ES-I3 (cell line): ENCODE results near the gene GOLIM4.
A peak's percentile ranks its signal among the peaks of the same experiment; 100 is the strongest.

Source experiments
- H3K36me3 ChIP-seq: 2 replicates; pipeline ENCODE4 v1.6.1; 2013; ENCODE audit warnings: mild to moderate bottlenecking, low read length, control low read depth, moderate library complexity; ENCODE audit not compliant: insufficient read depth
- H3K4me1 ChIP-seq: 2 replicates; pipeline ENCODE4 v1.6.1; 2013; ENCODE audit warnings: mild to moderate bottlenecking, control low read depth, low read length; ENCODE audit not compliant: insufficient read depth
- H3K9ac ChIP-seq: 2 replicates; pipeline ENCODE4 v1.6.1; 2013; ENCODE audit warnings: low read depth, mild to moderate bottlenecking, low read length, moderate library complexity
- H3K9me3 ChIP-seq: 2 replicates; pipeline ENCODE4 v1.6.1; 2013; ENCODE audit warnings: mild to moderate bottlenecking, low read length, moderate library complexity; ENCODE audit not compliant: control insufficient read depth, insufficient read depth

GOLIM4 gene

GRCh38 chr3:168116279-168116678 lies 20.6 kb upstream of the GOLIM4 start:
- Histone ChIP-seq H3K36me3 (no peaks in the 10 kb centered on the region), H3K9ac (no peak overlapping the region), H3K9me3 (no peaks in the 10 kb centered on the region), H3K4me1 (no peaks in the 10 kb centered on the region)

- H3K36me3 ChIP-seq: no peaks in the 10 kb centered on the region
Measured at GRCh38 chr3:168113848-168114247, 18.1 kb upstream of the GOLIM4 start.

DNA sequence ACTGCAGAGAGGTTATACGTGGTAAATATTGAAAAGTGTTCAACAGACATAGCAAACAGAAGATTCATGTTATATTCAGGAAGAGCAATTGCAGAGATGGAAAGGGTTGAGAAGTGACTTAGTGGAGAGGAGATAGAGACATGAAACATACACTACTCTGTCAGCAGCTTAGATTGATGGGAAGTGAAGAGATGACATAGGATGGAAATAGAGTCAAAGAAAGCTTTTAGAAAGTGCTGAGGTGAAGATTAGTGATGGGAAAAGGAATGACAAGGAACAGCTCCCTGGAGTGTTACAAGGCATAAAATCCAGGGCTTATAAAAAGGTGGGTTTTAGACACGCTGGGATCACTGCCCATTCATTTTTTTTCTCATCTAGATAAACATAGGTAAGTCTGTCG lies 17.2 kb upstream of the GOLIM4 start:
- H3K9ac ChIP-seq: no peak overlapping the region
- H3K9me3 ChIP-seq: no peaks in the 10 kb centered on the region
- no peaks in the 10 kb centered on the region for H3K4me1 ChIP-seq
- H3K36me3 ChIP-seq: no peaks in the 10 kb centered on the region

More at GRCh38 chr3:168113848-168114247, 18.1 kb upstream of the GOLIM4 start:
- H3K4me1 ChIP-seq: no peaks in the 10 kb centered on the region
- H3K9ac ChIP-seq: no peak overlapping the region
- no peaks in the 10 kb centered on the region for H3K9me3 ChIP-seq

DNA sequence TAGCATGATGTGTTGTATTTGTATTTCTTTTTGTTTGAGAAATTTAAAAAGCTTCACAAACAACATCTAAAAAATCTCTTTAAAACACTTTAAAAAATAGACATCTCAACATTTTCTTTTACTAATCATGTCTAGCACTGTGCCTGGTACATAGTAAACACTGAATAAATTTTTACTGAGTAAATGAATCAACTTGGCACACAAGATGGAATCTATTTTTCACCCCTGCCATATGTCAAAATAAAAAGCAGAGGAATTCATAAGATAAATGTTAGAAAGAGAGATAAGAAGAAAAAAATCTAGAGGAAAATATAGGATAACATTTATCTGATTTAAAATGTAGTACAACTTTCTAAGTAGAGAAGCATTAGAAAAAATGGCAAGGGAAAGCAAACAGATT lies 8.6 kb upstream of the GOLIM4 start:
- Histone ChIP-seq H3K4me1 (no peaks in the 10 kb centered on the region), H3K9me3 (no peaks in the 10 kb centered on the region; the same call in 1 of the 2 replicates), H3K9ac (no peak overlapping the region), H3K36me3 (no peaks in the 10 kb centered on the region)

DNA sequence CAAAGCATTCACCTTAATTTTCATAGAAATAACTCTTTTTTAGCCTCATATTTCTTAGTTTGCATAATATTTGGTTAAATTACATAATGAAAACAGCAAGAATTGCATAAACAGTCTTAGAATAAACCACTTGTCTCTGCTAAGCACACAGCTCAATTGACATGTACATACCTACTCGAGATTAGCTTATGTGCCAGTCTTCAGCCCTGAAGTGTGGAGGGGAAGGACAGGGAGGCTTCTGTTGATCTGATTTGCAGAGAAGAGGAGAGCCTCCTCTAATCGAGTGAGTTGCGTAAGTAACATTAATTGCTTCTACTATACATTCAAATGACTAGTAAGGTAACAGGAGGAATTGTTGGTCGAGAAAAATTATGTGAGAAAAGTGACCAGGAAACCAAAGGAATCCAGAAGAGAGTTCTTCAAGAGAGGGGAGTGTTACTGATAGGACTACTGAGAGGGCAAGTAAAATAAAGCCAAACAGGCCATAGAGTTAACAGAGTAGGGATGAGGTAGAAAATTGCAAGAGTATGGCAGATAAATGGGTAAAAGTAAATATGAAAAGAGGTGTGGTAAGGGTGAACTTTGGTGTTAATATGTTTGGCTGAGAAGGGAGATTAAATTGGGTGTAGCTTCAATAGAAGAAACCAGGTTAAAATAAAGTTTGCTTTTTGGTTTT lies 7.1 kb upstream of the GOLIM4 start:
- Histone ChIP-seq H3K9me3 (no peaks in the 10 kb centered on the region; the same call in 1 of the 2 replicates), H3K36me3 (no peaks in the 10 kb centered on the region)

GRCh38 chr3:168100777-168101492 lies 5.2 kb upstream of the GOLIM4 start:
- H3K36me3 ChIP-seq: no peaks in the 10 kb centered on the region
- H3K9ac ChIP-seq: no peak overlapping the region
- no peaks in the 10 kb centered on the region for H3K9me3 ChIP-seq
- 0 out of 2 replicates have a peak, but pooled peaks cover 3% of the 10 kb centered on the region for H3K4me1 ChIP-seq

More for the DNA sequence above, 7.1 kb upstream of the GOLIM4 start:
- Histone ChIP-seq H3K4me1 (no peaks in the 10 kb centered on the region), H3K9ac (no peak overlapping the region)

DNA sequence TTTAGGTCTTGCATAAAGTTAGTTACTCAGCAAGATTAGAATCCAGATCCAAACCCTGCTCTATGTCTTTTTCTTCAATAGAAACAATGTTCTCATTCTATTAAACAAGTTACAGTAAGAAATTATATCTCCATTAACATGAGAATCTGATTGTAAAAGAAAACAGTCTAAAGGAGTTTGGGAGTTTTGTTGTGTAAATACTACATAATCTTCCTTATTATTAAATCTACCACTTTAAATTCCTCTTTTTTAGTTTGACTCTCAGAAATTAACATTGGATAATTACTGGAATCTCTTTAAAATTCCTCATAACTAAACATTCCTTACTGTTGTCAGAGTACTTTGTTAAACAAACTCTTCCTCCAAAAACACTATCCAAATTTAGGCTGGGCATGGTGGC lies 1.7 kb upstream of the GOLIM4 start:
- Histone ChIP-seq H3K9ac (no peak overlapping the region), H3K9me3 (no peaks in the 10 kb centered on the region), H3K4me1 (peaks cover 18% of the 10 kb centered on the region; the same call in 1 of the 2 replicates), H3K36me3 (no peaks in the 10 kb centered on the region)

DNA sequence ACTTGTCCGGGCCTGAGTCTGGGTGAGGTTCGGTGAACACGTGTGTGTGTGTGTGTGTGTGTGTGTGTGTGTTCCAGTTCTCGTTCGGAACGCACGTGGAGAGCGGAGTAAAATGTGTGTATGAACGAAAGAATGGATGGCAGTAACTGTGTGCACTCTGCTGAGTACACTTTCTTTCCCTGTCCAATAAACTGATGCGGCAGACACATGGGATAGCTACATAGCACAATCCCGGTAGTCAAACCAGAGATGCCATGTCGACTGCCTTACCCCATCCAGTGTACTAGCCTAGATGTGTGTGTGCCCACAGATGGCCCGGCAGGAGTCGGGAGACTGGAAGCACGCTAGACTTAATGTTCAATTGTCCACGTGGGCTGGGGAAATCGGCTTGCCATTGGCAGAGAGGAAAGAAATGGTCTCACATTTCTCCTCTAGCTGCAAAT lies 507 bp upstream of the GOLIM4 start:
- Histone ChIP-seq H3K4me1 (peaks cover 28% of the 10 kb centered on the region; the same call in 1 of the 2 replicates), H3K36me3 (no peaks in the 10 kb centered on the region), H3K9me3 (no peaks in the 10 kb centered on the region), H3K9ac (peak overlapping the region; percentile 90)

DNA sequence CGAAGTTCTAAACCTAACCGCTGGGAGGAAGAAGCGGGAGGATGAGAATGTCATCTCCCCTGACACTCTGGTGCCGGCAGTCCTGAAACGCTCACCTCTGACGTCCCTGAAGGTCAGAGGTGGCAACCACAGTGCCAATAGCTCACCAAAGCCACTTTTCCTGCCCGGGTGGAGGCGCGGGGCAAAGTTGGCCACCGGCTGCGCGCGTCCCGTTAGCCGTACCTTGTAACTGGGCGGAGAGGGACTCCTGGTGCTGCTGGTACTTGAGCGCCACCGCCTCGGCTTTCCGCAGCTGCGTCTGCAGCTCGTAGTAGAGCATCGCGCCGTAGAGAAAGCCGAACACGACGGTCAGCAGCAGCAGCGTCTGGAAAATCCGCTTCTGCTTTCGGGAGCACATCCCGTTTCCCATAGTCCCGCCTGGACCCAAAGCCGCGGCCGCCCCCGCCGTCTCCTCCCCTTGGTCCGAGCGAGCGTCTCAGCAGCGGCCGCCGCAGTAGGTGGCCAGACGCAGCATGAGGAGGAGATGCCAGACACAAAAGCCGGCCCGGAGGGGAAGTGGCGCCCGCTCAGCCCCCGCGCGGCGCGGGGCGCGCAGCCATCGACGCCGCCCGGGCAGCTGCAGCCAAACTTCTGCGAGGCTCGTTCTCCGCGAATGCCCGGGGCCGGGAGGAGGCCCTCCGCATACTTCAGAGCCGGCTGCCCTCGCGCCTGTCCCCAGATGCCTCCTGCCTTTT lies 680 bp downstream of the GOLIM4 start:
- peak overlapping the region; percentile 90 for H3K9ac ChIP-seq
- peaks cover 28% of the 10 kb centered on the region; the same call in 1 of the 2 replicates for H3K4me1 ChIP-seq
- no peaks in the 10 kb centered on the region for H3K9me3 ChIP-seq
- H3K36me3 ChIP-seq: no peaks in the 10 kb centered on the region

DNA sequence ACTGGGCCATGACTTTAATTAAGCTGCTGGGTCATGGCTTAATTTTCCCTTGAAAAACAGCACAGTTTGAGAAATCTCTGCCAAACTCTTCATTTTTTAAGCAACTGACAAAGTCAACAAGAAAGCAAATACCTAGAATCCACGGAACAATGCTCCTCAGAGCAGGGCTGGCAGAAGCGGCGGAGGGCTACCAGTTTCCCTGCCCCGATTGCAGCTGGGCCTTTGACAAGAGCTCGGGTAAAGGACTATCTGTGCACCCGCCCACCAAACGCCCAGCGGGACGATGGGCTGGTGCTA lies 1.2 kb downstream of the GOLIM4 start:
- Histone ChIP-seq H3K4me1 (peaks cover 28% of the 10 kb centered on the region; the same call in 1 of the 2 replicates), H3K36me3 (no peaks in the 10 kb centered on the region), H3K9me3 (no peaks in the 10 kb centered on the region), H3K9ac (peak overlapping the region; percentile 90)

- Histone ChIP-seq H3K36me3 (no peaks in the 10 kb centered on the region), H3K9ac (peak overlapping the region; percentile 90; the same call in 1 of the 2 replicates), H3K9me3 (no peaks in the 10 kb centered on the region), H3K4me1 (peaks cover 35% of the 10 kb centered on the region; the same call in 1 of the 2 replicates)
Measured at GRCh38 chr3:168093790-168094189, 1.9 kb downstream of the GOLIM4 start.

- H3K9ac ChIP-seq: no peak overlapping the region
- peaks cover 39% of the 10 kb centered on the region; the same call in 1 of the 2 replicates for H3K4me1 ChIP-seq
Measured at GRCh38 chr3:168093229-168093628, 2.5 kb downstream of the GOLIM4 start.

DNA sequence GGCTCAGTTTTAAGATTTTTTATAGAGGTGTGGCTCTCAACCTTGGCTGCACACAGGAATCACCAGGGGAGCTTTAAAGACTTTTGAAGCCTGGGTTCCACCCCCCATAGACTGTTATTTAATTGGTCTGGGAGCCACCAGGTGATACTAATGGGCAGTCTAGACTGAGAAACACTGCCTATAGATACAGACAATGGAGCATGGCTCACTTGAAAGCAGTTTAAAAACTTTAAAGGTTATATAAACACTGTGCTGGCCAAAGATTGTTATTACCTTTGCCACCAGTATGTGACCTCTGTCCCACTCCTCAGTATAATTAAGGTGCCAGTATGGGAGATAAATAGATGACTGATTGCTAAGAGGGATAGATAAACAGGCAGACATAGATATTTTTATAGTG lies 3.8 kb downstream of the GOLIM4 start:
- Histone ChIP-seq H3K4me1 (peaks cover 38% of the 10 kb centered on the region; the same call in 1 of the 2 replicates), H3K36me3 (no peaks in the 10 kb centered on the region), H3K9ac (no peak overlapping the region), H3K9me3 (no peaks in the 10 kb centered on the region)

More at GRCh38 chr3:168093229-168093628, 2.5 kb downstream of the GOLIM4 start:
- H3K9me3 ChIP-seq: no peaks in the 10 kb centered on the region
- H3K36me3 ChIP-seq: no peaks in the 10 kb centered on the region

GRCh38 chr3:168091302-168091858 lies 4.3 kb downstream of the GOLIM4 start:
- Histone ChIP-seq H3K9ac (no peak overlapping the region), H3K36me3 (no peaks in the 10 kb centered on the region), H3K4me1 (peaks cover 37% of the 10 kb centered on the region; the same call in 1 of the 2 replicates), H3K9me3 (no peaks in the 10 kb centered on the region)
